ENCODE measurements around the gene NAA15.

- TF ChIP-seq, protein P1, sequence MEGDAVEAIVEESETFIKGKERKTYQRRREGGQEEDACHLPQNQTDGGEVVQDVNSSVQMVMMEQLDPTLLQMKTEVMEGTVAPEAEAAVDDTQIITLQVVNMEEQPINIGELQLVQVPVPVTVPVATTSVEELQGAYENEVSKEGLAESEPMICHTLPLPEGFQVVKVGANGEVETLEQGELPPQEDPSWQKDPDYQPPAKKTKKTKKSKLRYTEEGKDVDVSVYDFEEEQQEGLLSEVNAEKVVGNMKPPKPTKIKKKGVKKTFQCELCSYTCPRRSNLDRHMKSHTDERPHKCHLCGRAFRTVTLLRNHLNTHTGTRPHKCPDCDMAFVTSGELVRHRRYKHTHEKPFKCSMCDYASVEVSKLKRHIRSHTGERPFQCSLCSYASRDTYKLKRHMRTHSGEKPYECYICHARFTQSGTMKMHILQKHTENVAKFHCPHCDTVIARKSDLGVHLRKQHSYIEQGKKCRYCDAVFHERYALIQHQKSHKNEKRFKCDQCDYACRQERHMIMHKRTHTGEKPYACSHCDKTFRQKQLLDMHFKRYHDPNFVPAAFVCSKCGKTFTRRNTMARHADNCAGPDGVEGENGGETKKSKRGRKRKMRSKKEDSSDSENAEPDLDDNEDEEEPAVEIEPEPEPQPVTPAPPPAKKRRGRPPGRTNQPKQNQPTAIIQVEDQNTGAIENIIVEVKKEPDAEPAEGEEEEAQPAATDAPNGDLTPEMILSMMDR (IDR thresholded peaks at IDR 0.05) = no peak
- TF ChIP-seq POLR2A (IDR thresholded peaks at IDR 0.05) = no peak
These were observed 3.6 kb downstream of the NAA15 start for GRCh38 chr4:139304920-139305319.
